ENCODE measurements around the gene LLGL1.

GRCh38 chr17:18186627-18186982 lies 38.8 kb upstream of the LLGL1 start:
- TF ChIP-seq CTCF (IDR thresholded peaks at IDR 0.05): no peak
- no peak for TF ChIP-seq EP300 (IDR thresholded peaks at IDR 0.05)
